Measurements from ENCODE around the gene KCNJ18.
"Not testable (repeated sequence)": the region's sequence is repeated elsewhere in the genome, so short reads cannot be mapped to it uniquely, and the experiment has no call there.

Gene KCNJ18

DNA sequence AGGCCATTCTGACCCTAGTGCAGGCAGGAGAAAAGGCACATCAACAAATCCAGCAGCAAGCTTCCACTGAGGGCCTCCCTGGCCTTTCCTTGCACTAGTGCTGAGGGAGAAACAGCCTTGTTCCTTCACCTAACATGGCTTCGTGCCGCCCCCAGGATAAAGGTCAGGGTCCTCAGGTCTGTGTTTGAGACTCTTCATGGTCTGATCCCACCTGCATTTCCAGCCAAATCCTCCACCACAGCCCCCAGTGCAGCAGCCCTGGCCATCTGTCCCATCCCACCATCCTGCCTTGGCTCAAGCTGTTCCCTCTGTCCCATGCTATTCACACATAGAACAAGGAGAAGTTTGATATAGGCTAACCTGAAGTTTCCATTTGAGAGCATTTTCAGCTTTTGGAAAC lies 20.9 kb upstream of the KCNJ18 start:
- not testable (repeated sequence) for DNase-seq

DNA sequence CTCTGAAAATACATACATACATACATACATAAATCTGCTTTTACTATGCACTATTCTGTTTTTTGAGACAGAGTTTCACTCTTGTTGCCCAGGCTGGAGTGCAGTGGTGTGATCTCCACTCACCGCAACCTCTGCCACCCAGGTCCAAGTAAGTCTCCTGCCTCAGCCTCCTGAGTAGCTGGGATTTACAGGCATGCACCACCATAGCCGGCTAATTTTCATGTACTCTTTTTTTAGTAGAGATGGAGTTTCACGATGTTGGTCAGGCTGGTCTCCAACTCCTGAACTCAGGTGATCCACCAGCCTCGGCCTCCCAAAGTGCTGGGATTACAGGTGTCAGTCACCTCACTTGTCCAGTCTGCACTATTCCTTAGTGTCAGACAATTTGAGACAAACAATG lies 20.5 kb upstream of the KCNJ18 start:
- not testable (repeated sequence) for DNase-seq

DNA sequence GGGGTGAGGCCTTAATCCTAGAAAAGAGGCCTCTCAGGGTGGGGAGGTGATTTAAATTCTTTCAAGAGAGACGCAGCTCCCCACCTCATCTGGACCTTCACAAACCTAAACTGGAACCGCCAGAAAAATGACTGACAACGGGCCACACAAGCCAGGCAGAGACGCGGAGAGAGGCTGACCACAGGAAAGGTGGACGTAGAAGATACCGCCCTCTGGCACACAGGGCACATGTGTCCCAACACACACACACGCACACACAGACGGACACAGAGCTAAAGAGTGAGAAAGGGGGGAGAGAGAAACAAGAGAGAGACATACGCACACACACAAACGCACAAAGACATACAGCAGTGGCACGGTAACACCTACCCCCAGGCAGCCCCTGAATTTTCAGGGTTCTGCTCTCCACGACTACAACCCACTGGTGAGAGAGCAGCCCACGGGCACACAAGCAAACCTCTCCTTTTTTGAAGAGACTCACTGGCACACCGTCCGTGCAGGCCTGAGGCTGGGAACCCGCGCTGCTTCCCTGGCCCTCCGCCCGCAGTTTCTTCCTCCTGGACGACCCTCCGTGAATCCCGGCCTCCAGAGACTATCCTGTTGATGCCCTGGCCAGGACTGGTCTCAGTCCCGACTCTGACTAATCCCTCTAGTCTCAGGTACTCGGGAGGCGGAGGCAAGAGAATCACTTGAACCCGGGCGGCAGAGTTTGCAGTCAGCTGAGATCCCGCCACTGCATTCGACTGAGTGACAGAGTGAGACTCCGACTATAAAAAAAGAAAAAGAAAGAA lies 18.7 kb upstream of the KCNJ18 start:
- DNase-seq = not testable (repeated sequence)

DNA sequence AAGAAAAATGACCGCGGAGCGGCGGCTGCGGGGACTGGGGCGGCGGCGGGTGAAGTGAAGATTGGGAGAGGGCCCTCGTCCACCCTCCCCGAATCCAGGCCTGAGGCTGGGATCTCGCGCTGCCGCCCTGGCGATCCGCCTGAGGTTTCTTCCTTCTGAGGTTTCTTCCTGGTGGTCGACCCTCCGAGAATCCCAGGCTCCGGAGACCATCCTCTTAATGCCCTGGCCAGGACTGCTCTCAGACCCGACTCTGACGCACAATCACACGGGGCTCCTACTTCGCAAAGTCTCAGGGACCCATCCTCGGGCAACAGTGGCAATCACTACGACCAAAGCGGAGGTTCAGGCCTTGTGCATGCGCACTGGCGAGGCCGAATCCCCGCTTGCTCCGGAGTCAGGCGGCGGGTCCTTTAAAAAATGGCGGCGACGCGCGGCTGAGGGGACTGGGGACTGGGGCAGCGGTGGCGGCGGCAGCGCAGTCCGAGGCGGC lies 18.0 kb upstream of the KCNJ18 start:
- DNase-seq = no peak

DNA sequence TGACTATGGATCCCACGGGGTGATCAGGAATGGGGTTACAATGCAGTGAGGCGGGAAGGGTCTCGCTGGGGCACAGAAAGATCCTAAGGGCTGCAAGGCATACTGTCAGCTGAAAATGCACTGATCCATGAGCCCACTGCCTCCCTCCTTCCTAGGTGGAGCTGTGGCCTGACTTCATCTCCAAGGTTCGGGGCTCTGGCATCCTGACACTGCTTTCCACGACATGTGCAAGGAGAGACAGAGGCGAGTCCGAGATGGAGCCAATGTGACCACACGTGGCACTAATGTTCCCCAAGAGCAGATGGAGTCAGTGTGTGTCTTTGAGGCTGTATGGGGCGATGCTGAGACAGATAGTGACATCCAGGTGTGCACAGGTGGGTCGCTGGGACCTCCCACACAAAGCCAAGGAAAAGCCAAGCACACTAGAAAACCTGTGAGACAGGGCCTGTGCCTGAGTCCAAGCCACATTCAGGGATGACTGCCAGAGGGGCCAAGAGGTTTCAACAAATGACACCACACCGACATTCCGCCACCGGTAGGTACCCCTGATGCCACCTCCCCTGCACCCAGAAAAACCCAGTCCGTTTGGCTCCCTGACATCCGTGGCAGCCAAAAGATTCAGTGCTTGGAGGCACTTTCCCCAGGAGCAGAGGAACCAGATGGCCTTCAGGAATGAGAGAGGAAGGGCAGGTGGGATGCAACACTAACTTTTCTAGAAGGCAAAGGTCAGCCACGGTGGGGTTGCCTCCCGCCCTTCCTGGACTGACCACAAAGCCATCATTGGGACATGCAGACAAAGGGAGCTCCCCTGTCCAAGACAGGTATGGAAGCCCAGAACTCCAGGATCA lies 17.2 kb upstream of the KCNJ18 start:
- not testable (repeated sequence) for DNase-seq

DNA sequence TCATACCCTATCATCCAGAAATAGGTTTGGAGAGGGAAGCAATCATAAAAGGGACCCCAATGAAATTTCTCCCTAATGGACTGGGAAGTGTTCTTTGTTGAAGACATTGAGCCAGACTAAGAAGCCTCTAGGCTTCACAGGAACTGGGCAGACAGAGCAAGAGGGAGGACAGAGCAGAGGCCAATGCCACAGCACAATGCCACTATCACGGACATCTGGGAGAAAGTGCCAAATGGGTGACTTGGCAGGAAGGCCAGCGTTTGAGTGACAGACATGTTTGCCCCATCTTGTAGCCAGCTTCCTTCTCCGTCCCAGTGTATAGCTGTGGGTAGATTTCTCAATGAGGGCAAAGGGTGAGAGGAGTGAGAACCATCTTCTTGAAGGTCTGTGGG lies 16.6 kb upstream of the KCNJ18 start:
- not testable (repeated sequence) for DNase-seq

DNA sequence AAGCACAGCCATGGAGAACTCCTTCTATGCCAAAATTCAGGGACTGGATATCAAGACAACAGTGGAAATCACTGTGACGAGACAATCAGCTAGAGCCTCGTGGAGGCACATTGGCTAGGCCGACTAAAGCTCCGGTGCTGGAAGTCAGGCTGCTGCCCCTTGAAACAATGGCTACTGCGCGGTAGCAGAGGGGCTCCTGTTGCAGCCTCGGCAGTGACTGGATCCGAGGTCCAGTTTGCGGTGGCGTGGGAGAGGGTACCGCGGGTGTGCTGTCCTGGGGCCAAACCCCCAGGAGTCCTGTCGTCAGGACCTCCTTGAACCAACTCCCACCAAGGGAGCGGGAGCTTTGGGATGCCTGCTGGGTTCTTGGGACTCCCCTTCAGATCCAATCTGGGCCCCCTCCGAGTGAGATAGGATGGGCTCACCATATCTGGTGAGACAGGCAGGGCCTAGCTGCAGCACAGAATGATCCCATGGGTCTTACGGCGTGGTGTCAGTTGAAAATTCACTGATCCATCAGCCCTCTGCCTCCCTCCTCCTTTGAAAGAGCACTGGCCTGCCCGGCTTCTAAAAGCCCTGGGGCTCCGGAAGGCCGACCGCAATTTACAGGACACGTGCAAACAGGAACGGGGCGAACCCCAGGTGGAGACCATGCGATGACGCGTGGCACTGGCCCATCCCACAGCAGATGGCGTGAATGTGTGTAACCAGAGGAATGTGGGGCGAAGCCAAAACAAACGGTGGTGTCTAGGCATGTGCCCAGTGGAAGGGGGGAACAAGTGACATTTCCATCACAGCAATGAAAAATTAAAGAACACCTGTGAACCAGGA lies 15.8 kb upstream of the KCNJ18 start:
- no peak for DNase-seq

DNA sequence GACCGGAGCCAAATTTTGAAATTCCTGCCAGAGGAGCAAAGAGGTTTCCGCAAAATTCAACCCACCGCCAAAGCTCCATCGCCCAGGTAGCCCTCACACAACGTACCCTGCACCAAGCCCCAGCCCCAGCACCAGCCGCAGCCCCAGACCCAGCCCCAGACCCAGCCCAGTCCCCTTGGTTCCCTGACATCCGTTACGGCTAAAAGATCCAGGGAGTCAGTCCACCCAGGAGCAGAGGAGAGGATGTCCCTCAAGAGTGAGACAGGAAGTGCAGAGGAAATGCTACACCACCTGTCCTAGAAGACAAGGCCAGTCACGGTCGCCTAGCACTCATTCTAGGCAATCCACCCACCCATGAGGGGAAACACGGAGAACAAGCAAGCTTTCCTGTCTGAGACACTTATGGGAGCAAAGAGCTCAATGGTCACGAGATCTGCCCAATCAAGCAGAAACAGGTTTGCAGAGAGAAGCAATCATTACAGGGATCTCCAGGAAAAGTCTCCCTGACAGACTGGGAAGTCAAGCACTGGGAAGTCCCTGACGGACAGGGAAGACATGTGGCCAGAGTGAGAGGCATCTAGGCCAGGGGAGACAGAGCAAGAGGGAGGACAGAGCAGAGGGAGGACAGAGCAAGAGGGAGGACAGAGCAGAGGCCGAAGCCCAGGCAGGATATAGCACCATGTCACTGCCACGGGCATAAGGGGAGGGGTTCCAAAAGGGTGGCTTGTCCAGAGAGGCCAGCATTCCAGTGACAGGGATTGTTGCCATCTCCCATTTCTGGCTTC lies 15.0 kb upstream of the KCNJ18 start:
- DNase-seq = no peak

DNA sequence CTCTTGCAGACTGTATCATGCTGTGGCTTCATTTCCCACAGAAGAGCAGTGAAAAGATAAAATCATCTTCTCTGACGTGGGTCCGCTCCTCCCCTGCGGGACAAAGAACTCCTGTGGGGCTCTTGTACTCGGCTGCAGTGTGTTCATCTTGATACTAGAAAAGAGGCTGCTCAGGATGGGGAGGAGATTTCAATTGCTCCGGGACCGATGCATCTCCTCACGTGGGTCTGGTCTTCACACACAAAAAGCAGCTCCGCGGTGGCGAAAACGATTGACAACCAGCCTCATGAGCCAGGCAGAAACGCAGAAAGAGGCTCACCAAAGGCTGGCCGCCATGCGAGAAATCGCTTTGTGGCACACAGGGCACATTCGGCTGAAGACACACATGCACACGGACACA lies 14.4 kb upstream of the KCNJ18 start:
- no peak for DNase-seq

DNA sequence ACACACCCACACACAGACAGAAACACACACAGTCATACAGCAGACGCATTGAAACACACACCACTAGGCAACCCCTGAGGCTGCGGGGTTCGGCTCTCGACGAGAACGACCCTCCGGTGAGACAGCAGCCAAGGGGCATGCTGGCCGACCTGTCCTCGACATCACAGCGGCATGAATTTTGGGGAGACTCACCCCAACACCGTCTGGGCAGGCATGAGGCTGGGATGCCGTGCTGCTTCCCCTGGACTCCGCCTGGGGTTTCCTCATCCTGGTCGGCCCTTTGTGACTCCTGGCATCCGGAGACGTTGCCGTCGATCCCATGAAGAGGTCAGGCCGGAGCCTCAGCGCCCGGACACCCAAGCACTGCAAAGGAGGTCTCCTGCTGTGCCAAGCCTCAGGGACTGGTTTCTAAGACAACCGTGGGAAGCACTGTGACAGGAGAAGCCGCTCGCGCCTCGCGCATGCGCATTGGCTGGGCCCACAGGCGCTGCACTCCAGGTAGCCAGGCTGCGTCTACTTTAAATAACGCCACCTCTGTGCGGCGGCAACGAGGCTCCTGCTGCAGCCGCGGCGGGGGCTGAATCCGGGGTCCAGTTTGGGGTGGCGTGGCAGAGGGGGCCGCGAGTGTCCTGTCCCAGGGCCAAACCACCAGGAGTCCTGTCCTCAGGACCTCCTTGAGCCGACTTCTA lies 13.8 kb upstream of the KCNJ18 start:
- no peak for DNase-seq

DNA sequence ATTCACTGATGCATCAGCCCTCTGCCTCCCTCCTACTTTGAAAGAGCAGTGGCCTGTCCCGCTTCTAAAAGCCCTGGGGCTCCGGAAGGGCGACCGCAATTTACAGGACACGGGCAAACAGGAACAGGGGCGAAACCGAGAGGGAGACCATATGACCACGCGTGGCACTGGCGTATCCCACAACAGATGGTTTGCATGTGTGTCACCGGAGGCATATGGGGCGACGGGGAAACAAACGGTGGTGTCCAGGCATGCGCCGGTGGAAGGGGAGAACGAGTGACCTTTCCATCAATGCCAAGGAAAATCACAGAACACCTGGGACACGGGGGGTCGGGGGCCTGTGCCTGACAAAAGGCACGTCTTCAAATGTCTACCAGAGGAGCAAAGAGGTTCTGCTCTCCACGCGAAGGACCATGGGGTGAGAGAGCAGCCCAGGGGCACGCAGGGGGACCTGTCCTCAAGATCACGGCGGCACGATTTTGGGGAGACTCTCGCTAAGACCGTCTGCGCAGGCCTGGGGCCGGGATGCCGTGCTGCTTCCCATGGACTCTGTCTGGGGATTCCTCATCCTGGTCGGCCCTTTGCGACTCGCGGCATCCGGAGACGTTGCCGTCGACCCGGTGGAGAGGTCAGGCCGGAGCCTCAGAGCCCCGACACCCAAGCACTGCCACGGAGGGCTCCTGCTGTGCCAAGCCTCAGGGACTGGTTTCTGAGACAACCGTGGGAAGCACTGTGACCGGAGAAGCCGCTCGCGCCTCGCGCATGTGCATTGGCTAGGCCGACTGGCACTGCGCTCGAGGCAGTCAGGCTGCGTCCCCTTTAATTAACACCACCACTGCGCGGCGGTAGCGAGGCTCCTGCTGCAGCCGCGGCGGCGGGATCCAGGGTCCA lies 12.8 kb upstream of the KCNJ18 start:
- DNase-seq = no peak

DNA sequence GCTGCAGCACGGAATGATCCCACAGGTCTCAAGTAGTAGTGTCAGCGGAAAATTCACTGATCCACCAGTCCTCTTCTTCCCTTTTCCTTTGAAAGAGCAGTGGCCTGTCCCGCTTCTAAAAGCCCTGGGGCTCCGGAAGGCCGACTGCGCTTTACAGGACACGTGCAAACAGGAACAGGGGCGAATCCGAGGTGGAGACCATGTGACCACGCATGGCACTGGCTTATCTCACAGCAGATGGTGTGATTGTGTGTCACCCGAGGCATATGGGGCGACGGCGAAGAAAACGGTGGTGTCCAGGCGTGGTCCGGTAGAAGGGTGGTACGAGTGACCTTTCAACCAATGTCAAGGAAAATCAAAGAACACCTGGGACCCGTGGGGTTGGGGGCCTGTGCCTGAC lies 12.0 kb upstream of the KCNJ18 start:
- DNase-seq = no peak

DNA sequence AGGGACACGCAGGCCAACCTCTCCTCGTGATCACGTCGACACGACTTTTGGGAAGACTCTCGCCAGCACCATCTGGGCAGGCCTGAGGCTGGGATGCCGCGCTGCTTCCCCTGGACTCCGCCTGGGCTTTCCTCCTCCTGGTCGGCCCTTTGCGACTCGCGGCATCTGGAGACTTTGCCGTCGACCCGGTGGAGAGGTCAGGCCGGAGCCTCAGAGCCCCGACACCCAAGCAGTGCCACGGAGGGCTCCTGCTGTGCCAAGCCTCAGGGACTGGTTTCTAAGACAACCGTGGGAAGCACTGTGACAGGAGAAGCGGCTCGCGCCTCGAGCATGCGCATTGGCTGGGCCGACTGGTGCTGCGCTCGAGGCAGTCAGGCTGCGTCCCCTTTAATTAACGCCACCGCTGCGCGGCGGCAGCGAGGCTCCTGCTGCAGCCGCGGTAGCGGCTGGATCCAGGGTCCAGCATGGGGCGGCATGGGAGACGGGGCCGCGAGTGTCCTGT lies 11.4 kb upstream of the KCNJ18 start:
- not testable (repeated sequence) for DNase-seq

DNA sequence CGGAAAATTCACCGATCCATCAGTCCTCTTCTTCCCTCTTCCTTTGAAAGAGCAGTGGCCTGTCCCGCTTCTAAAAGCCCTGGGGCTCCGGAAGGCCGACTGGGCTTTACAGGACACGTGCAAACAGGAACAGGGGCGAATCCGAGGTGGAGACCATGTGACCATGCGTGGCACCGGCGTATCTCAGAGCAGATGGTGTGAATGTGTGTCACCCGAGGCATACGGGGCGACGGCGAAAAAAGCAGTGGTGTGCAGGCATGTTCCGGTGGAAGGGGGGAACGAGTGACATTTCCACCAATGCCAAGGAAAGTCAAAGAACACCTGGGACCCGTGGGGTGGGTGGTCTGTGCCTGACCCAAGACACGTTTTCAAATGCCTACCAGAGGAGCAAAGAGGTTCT lies 10.7 kb upstream of the KCNJ18 start:
- not testable (repeated sequence) for DNase-seq

DNA sequence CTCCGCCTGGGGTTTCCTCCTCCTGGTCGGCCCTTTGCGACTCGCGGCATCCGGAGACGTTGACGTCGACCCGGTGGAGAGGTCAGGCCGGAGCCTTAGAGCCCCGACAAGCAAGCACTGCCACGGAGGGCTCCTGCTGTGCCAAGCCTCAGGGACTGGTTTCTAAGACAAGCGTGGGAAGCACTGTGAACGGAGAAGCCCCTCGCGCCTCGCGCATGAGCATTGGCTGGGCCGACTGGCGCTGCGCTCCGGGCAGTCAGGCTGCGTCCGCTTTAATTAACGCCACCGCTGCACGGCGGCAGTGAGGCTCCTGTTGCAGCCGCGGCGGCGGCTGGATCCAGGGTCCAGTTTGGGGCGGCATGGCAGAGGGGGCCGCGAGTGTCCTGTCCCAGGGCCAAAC lies 10.2 kb upstream of the KCNJ18 start:
- DNase-seq = not testable (repeated sequence)

DNA sequence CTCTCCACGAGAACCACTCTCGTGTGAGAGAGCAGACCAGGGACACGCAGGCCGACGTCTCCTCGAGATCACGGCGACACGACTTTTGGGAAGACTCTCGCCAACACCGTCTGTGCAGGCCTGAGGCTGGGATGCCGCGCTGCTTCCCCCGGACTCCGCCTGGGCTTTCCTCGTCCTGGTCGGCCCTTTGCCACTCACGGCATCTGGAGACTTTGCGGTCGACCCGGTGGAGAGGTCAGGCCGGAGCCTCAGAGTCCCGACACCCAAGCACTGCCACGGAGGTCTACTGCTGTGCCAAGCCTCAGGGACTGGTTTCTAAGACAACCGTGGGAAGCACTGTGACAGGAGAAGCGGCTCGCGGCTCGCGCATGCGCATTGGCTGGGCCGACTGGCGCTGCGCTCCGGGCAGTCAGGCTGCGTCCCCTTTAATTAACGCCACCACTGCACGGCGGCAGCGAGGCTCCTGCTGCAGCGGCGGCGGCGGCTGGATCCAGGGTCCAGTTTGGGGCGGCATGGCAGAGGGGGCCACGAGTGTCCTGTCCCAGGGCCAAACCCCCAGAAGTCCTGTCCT lies 9.1 kb upstream of the KCNJ18 start:
- not testable (repeated sequence) for DNase-seq

DNA sequence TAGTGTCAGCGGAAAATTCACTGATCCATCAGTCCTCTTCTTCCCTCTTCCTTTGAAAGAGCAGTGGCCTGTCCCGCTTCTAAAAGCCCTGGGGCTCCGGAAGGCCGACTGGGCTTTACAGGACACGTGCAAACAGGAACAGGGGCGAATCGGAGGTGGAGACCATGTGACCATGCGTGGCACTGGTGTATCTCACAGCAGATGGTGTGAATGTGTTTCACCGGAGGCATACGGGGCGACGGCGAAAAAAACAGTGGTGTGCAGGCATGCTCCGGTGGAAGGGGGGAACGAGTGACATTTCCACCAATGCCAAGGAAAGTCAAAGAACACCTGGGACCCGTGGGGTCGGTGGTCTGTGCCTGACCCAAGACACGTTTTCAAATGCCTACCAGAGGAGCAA lies 8.4 kb upstream of the KCNJ18 start:
- DNase-seq = not testable (repeated sequence)

DNA sequence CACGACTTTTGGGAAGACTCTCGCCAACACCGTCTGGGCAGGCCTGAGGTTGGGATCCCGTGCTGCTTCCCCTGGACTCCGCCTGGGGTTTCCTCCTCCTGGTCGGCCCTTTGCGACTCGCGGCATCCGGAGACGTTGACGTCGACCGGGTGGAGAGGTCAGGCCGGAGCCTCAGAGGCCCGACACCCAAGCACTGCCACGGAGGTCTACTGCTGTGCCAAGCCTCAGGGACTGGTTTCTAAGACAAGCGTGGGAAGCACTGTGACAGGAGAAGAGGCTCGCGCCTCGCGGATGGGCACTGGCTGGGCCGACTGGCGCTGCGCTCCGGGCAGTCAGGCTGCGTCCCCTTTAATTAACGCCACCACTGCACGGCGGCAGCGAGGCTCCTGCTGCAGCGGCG lies 7.9 kb upstream of the KCNJ18 start:
- not testable (repeated sequence) for DNase-seq

DNA sequence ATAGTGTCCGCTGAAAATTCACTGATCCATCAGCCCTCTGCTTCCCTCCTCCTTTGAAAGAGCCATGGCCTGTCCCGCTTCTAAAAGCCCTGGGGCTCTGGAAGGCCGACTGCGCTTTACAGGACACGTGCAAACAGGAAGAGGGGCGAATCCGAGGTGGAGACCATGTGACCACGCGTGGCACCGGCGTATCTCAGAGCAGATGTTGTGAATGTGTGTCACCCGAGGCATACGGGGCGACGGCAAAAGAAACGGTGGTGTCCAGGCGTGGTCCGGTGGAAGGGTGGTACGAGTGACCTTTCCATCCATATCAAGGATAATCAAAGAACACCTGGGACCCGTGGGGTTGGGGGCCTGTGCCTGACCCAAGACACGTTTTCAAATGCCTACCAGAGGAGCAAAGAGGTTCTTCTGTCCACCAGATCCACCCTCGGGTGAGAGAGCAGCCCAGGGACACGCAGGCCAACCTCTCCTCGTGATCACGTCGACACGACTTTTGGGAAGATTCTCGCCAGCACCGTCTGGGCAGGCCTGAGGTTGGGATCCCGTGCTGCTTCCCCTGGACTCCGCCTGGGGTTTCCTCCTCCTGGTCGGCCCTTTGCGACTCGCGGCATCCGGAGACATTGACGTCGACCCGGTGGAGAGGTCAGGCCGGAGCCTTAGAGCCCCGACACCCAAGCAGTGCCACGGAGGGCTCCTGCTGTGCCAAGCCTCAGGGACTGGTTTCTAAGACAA lies 7.1 kb upstream of the KCNJ18 start:
- not testable (repeated sequence) for DNase-seq

Data from central memory CD4-positive, alpha-beta T cell (primary cell).